ENCODE data around the gene ADSS2.
"Not testable (repeated sequence)": the region's sequence is repeated elsewhere in the genome, so short reads cannot be mapped to it uniquely, and the experiment has no call there.

Gene ADSS2

GRCh38 chr1:244371242-244372141 is 80.2 kb downstream of the ADSS2 start:
- peak overlapping the region in 14 of 21 experiments; percentile 18 to 63 (median 44) for H3K27ac ChIP-seq
- no peak overlapping the region for H3K4me3 ChIP-seq

- no peak overlapping the region for H3K4me3 ChIP-seq
- peak overlapping the region in 4 of 21 experiments; percentile 34 to 63 (median 50) for H3K27ac ChIP-seq
Measured at GRCh38 chr1:244370060-244370637, 81.6 kb downstream of the ADSS2 start.

GRCh38 chr1:244369256-244370057 is 82.3 kb downstream of the ADSS2 start:
- Histone ChIP-seq H3K27ac (peak overlapping the region in 5 of 21 experiments; percentile 34 to 63 (median 48)), H3K4me3 (no peak overlapping the region)

GRCh38 chr1:244368279-244368678 is 83.4 kb downstream of the ADSS2 start:
- H3K4me3 ChIP-seq = no peak overlapping the region
- no peak overlapping the region for H3K27ac ChIP-seq

DNA sequence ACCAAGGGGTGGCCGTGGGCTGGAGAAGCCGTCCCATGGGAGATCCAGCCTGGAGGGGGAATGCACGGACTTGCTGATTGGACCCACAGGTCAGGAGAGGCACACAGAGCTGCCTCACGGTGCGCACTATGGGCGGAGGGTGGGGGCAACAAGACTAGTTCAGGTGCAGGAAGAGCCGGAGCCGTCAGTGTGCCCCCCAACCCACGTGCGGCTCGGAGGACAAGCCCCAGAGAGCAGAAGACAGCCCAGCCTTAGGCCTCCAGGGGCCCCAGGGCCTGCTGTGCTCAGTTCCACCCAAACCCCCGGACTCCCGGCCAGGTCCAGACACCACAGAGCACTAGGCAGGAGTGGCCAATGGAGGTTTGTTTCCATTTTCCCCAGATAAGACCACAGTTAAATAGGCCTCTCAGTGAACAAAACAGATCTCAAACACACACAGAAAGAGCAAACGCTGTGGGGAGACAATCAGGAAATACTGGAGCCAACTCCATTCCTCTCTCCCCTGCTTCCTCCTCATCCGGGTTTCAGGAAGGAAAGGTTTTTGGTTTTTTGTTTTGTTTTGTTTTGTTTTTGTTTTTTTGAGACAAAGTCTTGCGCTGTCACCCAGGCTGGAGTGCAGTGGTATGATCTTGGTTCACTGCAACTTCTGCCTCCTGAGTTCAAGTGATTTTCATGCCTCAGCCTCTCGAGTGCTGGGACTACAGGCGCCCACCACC is 84.2 kb downstream of the ADSS2 start:
- no peak overlapping the region for H3K27ac ChIP-seq
- H3K4me3 ChIP-seq = no peak overlapping the region

DNA sequence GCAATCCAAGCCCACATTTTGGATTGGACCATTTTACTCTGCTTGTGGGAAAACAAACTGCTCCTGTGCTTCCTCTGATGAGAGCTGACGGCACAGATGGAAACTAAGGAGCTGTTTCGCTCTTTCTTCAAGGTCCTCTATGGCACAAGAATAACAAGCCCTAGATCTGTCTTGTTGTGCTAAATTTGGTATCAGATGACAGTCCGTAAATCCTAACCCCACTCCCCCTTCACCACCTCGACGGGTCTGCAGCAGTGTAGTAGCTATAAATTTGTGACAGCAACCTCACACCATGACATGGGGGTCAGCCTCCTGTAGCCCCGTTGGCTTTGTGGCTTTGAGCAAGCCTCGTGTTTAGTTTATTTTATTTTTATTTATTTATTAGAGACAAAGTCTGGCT is 85.9 kb downstream of the ADSS2 start:
- Histone ChIP-seq H3K27ac (no peak overlapping the region), H3K4me3 (no peak overlapping the region)

DNA sequence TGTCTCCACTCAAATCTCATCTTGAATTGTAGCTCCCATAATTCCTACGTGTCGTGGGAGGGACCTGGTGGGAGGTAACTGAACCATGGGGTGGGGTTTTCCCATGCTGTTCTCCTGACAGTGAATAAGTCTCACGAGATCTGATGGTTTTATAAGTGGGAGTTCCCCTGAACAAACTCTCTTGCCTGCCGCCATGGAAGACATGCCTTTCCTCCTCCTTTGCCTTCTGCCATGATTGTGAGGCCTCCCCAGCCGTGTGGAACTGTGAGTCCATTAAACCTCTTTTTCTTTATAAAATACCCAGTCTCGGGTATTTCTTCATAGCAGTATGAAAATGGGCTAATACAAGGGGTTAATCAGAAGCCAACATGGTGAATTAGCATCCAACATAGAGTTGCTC is 86.4 kb downstream of the ADSS2 start:
- not testable (repeated sequence) for H3K27ac ChIP-seq, H3K4me3 ChIP-seq

DNA sequence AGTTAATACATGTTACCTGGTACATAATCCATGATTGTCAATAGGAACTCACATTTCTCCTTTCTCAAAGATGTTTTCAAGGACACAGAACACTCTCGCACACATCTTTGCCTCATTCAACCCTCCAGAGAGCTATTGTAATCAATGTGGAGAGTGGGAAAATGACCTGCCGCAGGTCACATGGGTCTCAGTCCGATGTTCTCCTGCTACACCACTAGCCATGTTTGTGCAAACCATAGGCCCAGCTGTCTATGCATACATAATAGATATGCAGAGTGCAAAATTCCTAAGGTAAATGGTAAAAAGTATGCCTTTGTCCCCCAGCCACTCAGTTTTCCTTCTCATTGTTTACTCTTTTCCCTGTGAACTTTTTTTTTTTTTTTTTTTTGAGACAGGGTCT is 89.2 kb downstream of the ADSS2 start:
- H3K4me3 ChIP-seq = no peak overlapping the region
- H3K27ac ChIP-seq = peak overlapping the region in 2 of 21 experiments; percentile 41 to 44

- Histone ChIP-seq H3K27ac (peak overlapping the region in 9 of 21 experiments; percentile 11 to 69 (median 34)), H3K4me3 (no peak overlapping the region)
Measured at GRCh38 chr1:244361764-244362473, 89.8 kb downstream of the ADSS2 start.

Measured in skin epidermis (tissue), 12 donors.